HCT116 (cell line): ENCODE measurements around the gene OR5B17. TPM values are rescaled to one million over a fixed set of nuclear protein-coding genes. Genes with fewer than 3 reads are reported as not detected.

Source experiments
- ATAC-seq: fragments of 200-7000 bp; cut with Tn5 transposase; 2 replicates; pipeline ENCODE4 v1.9.1; 2020; ENCODE audit warnings: mild to moderate bottlenecking, moderate library complexity
- Bru-seq: library from RNA; stranded (reverse); fragments of 400-500 nt; gene quantifications from one replicate; lab custom pipeline; 2021; lab: Mats Ljungman, UMichigan
- BruChase-seq, 2 experiments: library from RNA; stranded (reverse); fragments of 400-500 nt; gene quantifications; one replicate each; lab custom pipeline; 2021; lab: Mats Ljungman, UMichigan
- BruUV-seq: library from RNA; stranded (reverse); fragments of 400-500 nt; replicated peaks from 2 replicates; lab custom pipeline; 2021; lab: Mats Ljungman, UMichigan
- CTCF ChIA-PET: fragments of 300-600 bp; sonication (Branson Sonifier 250); formaldehyde crosslinking; loops from one replicate; lab custom pipeline; 2021; ENCODE audit warnings: antibody characterized with exemption; lab: Charles Lee
- POLR2A ChIA-PET: fragments of 300-600, 350-600 bp; sonication (Branson Sonifier 250); formaldehyde crosslinking; loops from one replicate; lab custom pipeline; 2021; ENCODE audit warnings: antibody characterized with exemption; lab: Charles Lee
- RAD21 ChIA-PET, 2 experiments: fragments of 300-600 bp; sonication (Branson Sonifier 250); formaldehyde crosslinking; loops; one replicate each; lab custom pipeline; 2023; ENCODE audit warnings: low total read pairs in 2 of 2; ENCODE audit not compliant: uncharacterized antibody in 2 of 2, unreplicated experiment in 2 of 2, low non-redundant PET in 1 of 2; lab: Charles Lee
- DNase-seq: peaks from one replicate; pipeline ENCODE4 v3.0.0-alpha.2; 2010; ENCODE audit warnings: low read depth, low spot score
- H2AFZ ChIP-seq: fragments of 200-600 bp; shearing (Covaris generic), sonication (generic); 2 replicates; pipeline ENCODE4 v1.6.1; 2017; ENCODE audit warnings: low read depth, mixed run types, mixed read lengths, antibody characterized with exemption, low read length; ENCODE audit not compliant: poor library complexity, severe bottlenecking
- H3K27ac ChIP-seq: 2 replicates; pipeline ENCODE4 v1.5.1; 2012; ENCODE audit warnings: low read depth, low read length
- H3K27me3 ChIP-seq: fragments of 200-600 bp; sonication (generic); 2 replicates; pipeline ENCODE4 v1.6.1; 2016; ENCODE audit warnings: mixed run types, low read length, mixed read lengths; ENCODE audit not compliant: insufficient read depth
- H3K36me3 ChIP-seq, 2 experiments: fragments of 200-500 bp in 1 of 2; fragments of 200-600 bp in 1 of 2; sonication (Bioruptor generic) in 1 of 2; sonication (generic) in 1 of 2; 2 replicates each; pipeline versions ENCODE4 v1.5.1 to v1.6.1; 2014 to 2016; ENCODE audit warnings: low read length in 2 of 2, inconsistent platforms in 1 of 2, mixed read lengths in 1 of 2, mixed run types in 1 of 2; ENCODE audit not compliant: insufficient read depth in 2 of 2, control insufficient read depth in 1 of 2
- H3K4me1 ChIP-seq, 2 experiments: fragments of 200-600 bp in 1 of 2; sonication (generic) in 1 of 2; 2 replicates each; pipeline versions ENCODE4 v1.5.1 to v1.6.1; 2012 to 2017; ENCODE audit warnings: low read length in 2 of 2, inconsistent platforms in 1 of 2, mild to moderate bottlenecking in 1 of 2, mixed read lengths in 1 of 2, mixed run types in 1 of 2, moderate library complexity in 1 of 2; ENCODE audit not compliant: insufficient read depth in 2 of 2, control insufficient read depth in 1 of 2
- H3K4me2 ChIP-seq: fragments of 200-600 bp; sonication (generic); 2 replicates; pipeline ENCODE4 v1.6.1; 2017; ENCODE audit warnings: mixed run types, low read length, mixed read lengths
- H3K4me3 ChIP-seq, 2 experiments: fragments of 200-600 bp in 1 of 2; sonication (generic) in 1 of 2; replicated peaks in 1 of 2; 2 replicates each; pipeline ENCODE4 v1.5.1; 2011 to 2016; ENCODE audit warnings: low read length in 2 of 2, control low read depth in 1 of 2, low read depth in 1 of 2, mild to moderate bottlenecking in 1 of 2, mixed read lengths in 1 of 2, mixed run types in 1 of 2
- H3K79me2 ChIP-seq: fragments of 200-600 bp; sonication (generic); 2 replicates; pipeline ENCODE4 v1.6.1; 2017; ENCODE audit warnings: mild to moderate bottlenecking, mixed run types, low read length, moderate library complexity, mixed read lengths; ENCODE audit not compliant: insufficient read depth
- H3K9ac ChIP-seq: fragments of 200-600 bp; sonication (generic); 2 replicates; pipeline ENCODE4 v1.6.1; 2016; ENCODE audit warnings: low read length, mixed read lengths
- H3K9me2 ChIP-seq: fragments of 200-600 bp; sonication (generic), shearing (Covaris generic); 2 replicates; pipeline ENCODE4 v1.6.1; 2017; ENCODE audit warnings: mixed run types, mild to moderate bottlenecking, moderate library complexity; ENCODE audit not compliant: insufficient read depth
- H3K9me3 ChIP-seq, 2 experiments: fragments of 200-500 bp in 1 of 2; fragments of 200-600 bp in 1 of 2; sonication (Bioruptor generic) in 1 of 2; sonication (generic) in 1 of 2; 2 replicates each; pipeline ENCODE4 v1.6.1; 2014 to 2017; ENCODE audit warnings: low read length in 2 of 2, mixed read lengths in 2 of 2, inconsistent platforms in 1 of 2, low read depth in 1 of 2, mild to moderate bottlenecking in 1 of 2, mixed run types in 1 of 2, moderate library complexity in 1 of 2; ENCODE audit not compliant: control insufficient read depth in 1 of 2, insufficient read depth in 1 of 2
- H4K20me1 ChIP-seq: fragments of 200-600 bp; sonication (generic), shearing (Covaris generic); 2 replicates; pipeline ENCODE4 v1.6.1; 2017; ENCODE audit warnings: mixed run types, mild to moderate bottlenecking, moderate library complexity; ENCODE audit not compliant: insufficient read depth
- CBX3 ChIP-seq: IDR thresholded peaks from 2 replicates; pipeline ENCODE4 v1.6.1; 2012; ENCODE audit warnings: low read depth
- CEBPB ChIP-seq: IDR thresholded peaks from 2 replicates; pipeline ENCODE4 v1.6.1; 2012; ENCODE audit warnings: low read depth
- EGR1 ChIP-seq: IDR thresholded peaks from 2 replicates; pipeline ENCODE4 v1.6.1; 2012; ENCODE audit warnings: low read depth
- EZH2 ChIP-seq: fragments of 200-600 bp; sonication (generic); IDR thresholded peaks from 2 replicates; pipeline ENCODE4 v1.6.1; 2017; ENCODE audit warnings: antibody characterized with exemption, mixed run types
- FOSL1 ChIP-seq: IDR thresholded peaks from 2 replicates; pipeline ENCODE4 v1.6.1; 2012; ENCODE audit warnings: low read depth
- JUND ChIP-seq: IDR thresholded peaks from 2 replicates; pipeline ENCODE4 v1.6.1; 2012
- POLR2A ChIP-seq: IDR thresholded peaks from 2 replicates; pipeline ENCODE4 v1.7.0; 2011; ENCODE audit warnings: borderline replicate concordance; ENCODE audit not compliant: insufficient read depth, insufficient read length; ENCODE audit errors: extremely low read depth
- RAD21 ChIP-seq: IDR thresholded peaks from 2 replicates; pipeline ENCODE4 v1.6.1; 2012; ENCODE audit warnings: low read depth, mild to moderate bottlenecking
- SIN3A ChIP-seq: IDR thresholded peaks from 2 replicates; pipeline ENCODE4 v1.6.1; 2012; ENCODE audit warnings: low read depth
- SP1 ChIP-seq: IDR thresholded peaks from 2 replicates; pipeline ENCODE4 v1.6.1; 2012; ENCODE audit warnings: low read depth
- TCF7L2 ChIP-seq: IDR thresholded peaks from 2 replicates; pipeline ENCODE4 v1.7.0; 2011; ENCODE audit warnings: borderline replicate concordance, inconsistent platforms; ENCODE audit not compliant: insufficient read depth, insufficient read length; ENCODE audit errors: extremely low read depth
- YY1 ChIP-seq: IDR thresholded peaks from 2 replicates; pipeline ENCODE4 v1.6.1; 2011; ENCODE audit warnings: low read length, low read depth, moderate library complexity, mild to moderate bottlenecking; ENCODE audit not compliant: insufficient replicate concordance; ENCODE audit errors: extremely low read depth
- ZBTB33 ChIP-seq: IDR thresholded peaks from 2 replicates; pipeline ENCODE4 v1.6.1; 2011; ENCODE audit warnings: mild to moderate bottlenecking, low read length, moderate library complexity; ENCODE audit not compliant: insufficient replicate concordance; ENCODE audit errors: extremely low read depth
- ZNF274 ChIP-seq: fragments of 200-500 bp; sonication (Bioruptor generic); IDR thresholded peaks from 2 replicates; pipeline ENCODE4 v1.6.1; 2014; ENCODE audit warnings: mild to moderate bottlenecking, low read depth, low read length, inconsistent platforms
- intact Hi-C: fragments of 100-400 bp; cut with micrococcal nuclease; formaldehyde crosslinking; loops from 2 replicates; pipeline ENCODE4 v1.10.0; 2022
- long read RNA-seq: library from polyadenylated mRNA; unstranded; transcript quantifications from one replicate; pipeline ENCODE4 v2.0.0, GENCODE V29; 2021; ENCODE audit not compliant: unreplicated experiment
- polyA plus RNA-seq: library from polyadenylated mRNA; unstranded; fragments of >200 nt; gene quantifications from 2 replicates; pipeline ENCODE4 v1.2.1, GENCODE V29; 2012; ENCODE audit warnings: missing spikeins
- total RNA-seq: library from RNA; stranded (reverse); gene quantifications from one replicate; pipeline ENCODE4 v1.2.1, GENCODE V29; 2021; ENCODE audit not compliant: unreplicated experiment
- TF ChIP-seq, protein P1 (sequence below): IDR thresholded peaks from 2 replicates; pipeline ENCODE4 v1.6.1; 2012
- TF ChIP-seq, protein P2 (sequence below): IDR thresholded peaks from 2 replicates; pipeline ENCODE4 v1.6.1; 2012

The OR5B17 gene
- not detected for total RNA-seq
- not detected in 2 replicates for polyA plus RNA-seq
- Bru-seq, nascent RNA, result not detected
- not detected for BruChase-seq, experiment 1, labeled RNA remaining after a 6-hour chase
- not detected for BruChase-seq, experiment 2, labeled RNA remaining after a 2-hour chase
- long read RNA-seq, result 0 reads

GRCh38 chr11:58358969-58359368, at the start of gene OR5B17:
OR5B17 (minus strand) TSS chr11:58359069; CDS start chr11:58359069, 0 bp downstream.
- H3K4me1 ChIP-seq, result no peaks in the 10 kb centered on the region
- H3K27me3 ChIP-seq, result peaks cover 14% of the 10 kb centered on the region
- no peak for DNase-seq
- RAD21 ChIA-PET, result no interaction called here
- no TSS peak for BruUV-seq
- no peak within 1 kb of the TSS for H3K4me3 ChIP-seq
- H3K79me2 ChIP-seq, result no peaks in the 10 kb centered on the region
- ATAC-seq, result no peak
- no peak within 1 kb of the TSS for H3K9ac ChIP-seq
- H3K27ac ChIP-seq, result no peak within 1 kb of the TSS
- no peak within 1 kb of the TSS for H3K4me2 ChIP-seq
- intact Hi-C loops, result no loop called here
- H4K20me1 ChIP-seq, result no peaks in the 10 kb centered on the region
- TF ChIP-seq ZBTB33 (no peak), SP1 (no peak), JUND (no peak), FOSL1 (no peak)
- TF ChIP-seq, protein P1, sequence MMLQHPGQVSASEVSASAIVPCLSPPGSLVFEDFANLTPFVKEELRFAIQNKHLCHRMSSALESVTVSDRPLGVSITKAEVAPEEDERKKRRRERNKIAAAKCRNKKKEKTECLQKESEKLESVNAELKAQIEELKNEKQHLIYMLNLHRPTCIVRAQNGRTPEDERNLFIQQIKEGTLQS, result no peak
- CTCF ChIA-PET, result no interaction called here
- no peaks in the 10 kb centered on the region for H3K36me3 ChIP-seq
- H3K9me2 ChIP-seq, result no peaks in the 10 kb centered on the region
- H2AFZ ChIP-seq, result no peak within 1 kb of the TSS
- no peaks in the 10 kb centered on the region for H3K9me3 ChIP-seq
- POLR2A ChIA-PET, result no interaction called here

- POLR2A ChIA-PET, result no interaction called here
- TF ChIP-seq EZH2 (no peak), FOSL1 (no peak), TCF7L2 (no peak), RAD21 (no peak), CEBPB (no peak), CBX3 (no peak), SIN3A (no peak), POLR2A (no peak), EGR1 (no peak), JUND (no peak), SP1 (no peak), ZNF274 (no peak), ZBTB33 (no peak), YY1 (no peak)
- TF ChIP-seq, protein P1, result no peak
- TF ChIP-seq, protein P2, sequence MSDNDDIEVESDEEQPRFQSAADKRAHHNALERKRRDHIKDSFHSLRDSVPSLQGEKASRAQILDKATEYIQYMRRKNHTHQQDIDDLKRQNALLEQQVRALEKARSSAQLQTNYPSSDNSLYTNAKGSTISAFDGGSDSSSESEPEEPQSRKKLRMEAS, result no peak
Measured at GRCh38 chr11:58406774-58407173, 47.9 kb upstream of the OR5B17 start, which contains the start of gene OR5B3. OR5B3 (minus strand) TSS chr11:58406874; CDS start chr11:58403409, 3,465 bp downstream.

More at GRCh38 chr11:58406774-58407173, 47.9 kb upstream of the OR5B17 start, which contains the start of gene OR5B3:
- no peak for ATAC-seq
- Histone ChIP-seq H3K79me2 (no peaks in the 10 kb centered on the region), H4K20me1 (no peaks in the 10 kb centered on the region), H2AFZ (no peak within 1 kb of the TSS), H3K9ac (no peak within 1 kb of the TSS), H3K36me3 (no peaks in the 10 kb centered on the region), H3K27ac (no peak within 1 kb of the TSS), H3K9me3 (no peaks in the 10 kb centered on the region), H3K9me2 (no peaks in the 10 kb centered on the region), H3K27me3 (no peaks in the 10 kb centered on the region), H3K4me3 (no peak within 1 kb of the TSS), H3K4me1 (no peaks in the 10 kb centered on the region), H3K4me2 (no peak within 1 kb of the TSS)
- intact Hi-C loops, result no loop called here
- RAD21 ChIA-PET, result no interaction called here
- CTCF ChIA-PET, result no interaction called here
- no TSS peak for BruUV-seq
- DNase-seq, result no peak
